GM21528 (cell line): ENCODE results near the gene PPIF.
"Not testable (repeated sequence)": the region's sequence is repeated elsewhere in the genome, so short reads cannot be mapped to it uniquely, and the experiment has no call there.

Experiments
- ATAC-seq: cut with Tn5 transposase; IDR thresholded peaks from one replicate; pipeline ENCODE4 v1.9.1; 2021; ENCODE audit warnings: mild to moderate bottlenecking, moderate library complexity; ENCODE audit not compliant: unreplicated experiment, low FRiP score

PPIF gene

DNA sequence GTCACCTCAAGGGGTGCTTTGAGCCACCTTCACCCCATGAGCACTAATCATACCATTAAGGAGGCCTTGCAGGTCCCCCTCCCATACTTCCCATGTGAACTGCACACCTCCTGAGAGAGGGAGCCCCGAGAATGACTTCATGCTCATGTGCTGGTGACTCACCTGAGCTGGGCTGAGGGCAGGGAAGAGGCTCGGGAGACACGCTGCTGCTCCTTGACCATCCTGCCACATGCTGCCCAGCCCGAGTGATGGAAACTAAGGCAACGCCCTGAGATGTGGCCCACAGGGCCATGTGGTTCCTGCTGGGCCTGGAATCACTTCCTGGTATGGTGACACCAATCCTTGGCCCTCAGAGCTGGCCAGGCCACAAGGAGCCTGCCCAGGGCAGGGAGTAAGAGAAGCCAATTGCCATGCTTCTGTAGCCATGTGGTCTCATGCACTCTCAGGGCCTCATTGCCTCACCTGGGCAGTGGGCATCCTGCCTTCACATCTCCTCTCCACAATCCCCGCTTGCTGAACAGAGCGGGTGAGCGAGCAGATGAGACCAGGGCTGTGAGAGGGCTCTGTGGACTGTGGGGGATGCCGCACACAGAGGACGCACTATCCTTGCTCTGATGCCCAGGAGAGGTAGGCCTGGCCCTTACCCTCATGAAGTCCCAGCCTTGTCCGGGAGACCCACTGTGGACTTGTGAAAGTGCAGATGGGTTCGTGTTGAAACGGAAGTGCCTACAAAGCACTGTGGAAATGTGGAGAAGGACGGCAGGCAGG is 18.3 kb upstream of the PPIF start:
- no peak for ATAC-seq

- ATAC-seq: no peak
These were observed 17.7 kb upstream of the PPIF start for GRCh38 chr10:79329529-79329928.

- ATAC-seq: no peak
These were observed 16.0 kb upstream of the PPIF start for GRCh38 chr10:79331226-79331625.

DNA sequence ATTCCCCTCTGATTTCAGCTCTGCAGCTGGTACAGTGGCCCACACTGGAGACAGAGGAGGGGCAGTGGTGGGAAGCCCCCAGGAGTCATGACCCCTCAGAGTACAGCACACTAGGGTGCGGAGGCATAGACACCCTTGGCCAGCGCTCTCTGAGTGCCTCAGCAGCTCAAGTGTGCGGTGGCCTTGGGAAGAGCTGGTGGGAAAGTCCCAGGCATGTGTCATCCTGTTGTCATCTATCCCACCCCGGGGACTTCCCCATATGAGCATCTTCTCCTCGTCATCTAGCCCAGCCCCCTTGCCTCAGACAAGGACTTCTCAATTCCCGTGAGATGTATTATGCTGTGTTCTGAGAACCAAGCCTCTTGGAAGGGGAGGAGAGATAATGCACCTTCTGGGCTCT is 15.6 kb upstream of the PPIF start:
- peak; percentile 60 for ATAC-seq

DNA sequence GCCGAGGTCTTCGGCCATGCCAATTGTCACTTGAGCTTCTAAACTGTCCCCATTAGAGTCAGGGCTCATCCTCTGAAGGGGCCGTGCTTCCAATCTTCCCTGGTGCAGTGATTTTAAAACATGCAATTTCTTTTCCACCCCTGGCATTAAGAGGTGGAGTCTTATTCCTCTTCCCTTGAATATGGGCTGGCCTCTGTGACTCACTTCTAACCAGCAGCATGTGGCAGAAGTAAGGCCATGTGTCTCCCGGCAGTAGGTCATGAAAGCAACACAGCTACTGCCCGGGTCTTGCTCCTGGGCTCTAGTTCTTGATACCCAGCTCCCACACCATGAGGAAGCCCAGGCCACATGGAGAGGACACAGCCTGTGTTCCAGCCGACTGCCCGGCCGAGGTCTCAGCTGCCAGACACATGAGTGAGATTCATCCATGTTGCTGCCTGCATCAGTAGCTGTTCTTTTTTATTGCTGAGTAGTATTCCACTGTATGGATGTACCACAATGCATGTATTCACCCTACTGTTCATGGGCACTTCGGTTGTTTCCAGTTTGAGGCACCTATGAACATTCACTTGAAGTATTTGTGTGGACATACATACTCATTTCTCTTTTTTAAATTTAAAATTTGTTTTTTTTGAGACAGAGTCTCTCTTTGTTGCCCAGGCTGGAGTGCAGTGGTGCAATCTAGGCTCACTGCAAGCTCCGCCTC is 14.5 kb upstream of the PPIF start:
- not testable (repeated sequence) for ATAC-seq

GRCh38 chr10:79333513-79333912 is 13.8 kb upstream of the PPIF start:
- ATAC-seq: no peak

GRCh38 chr10:79334573-79334972 is 12.7 kb upstream of the PPIF start:
- no peak for ATAC-seq

DNA sequence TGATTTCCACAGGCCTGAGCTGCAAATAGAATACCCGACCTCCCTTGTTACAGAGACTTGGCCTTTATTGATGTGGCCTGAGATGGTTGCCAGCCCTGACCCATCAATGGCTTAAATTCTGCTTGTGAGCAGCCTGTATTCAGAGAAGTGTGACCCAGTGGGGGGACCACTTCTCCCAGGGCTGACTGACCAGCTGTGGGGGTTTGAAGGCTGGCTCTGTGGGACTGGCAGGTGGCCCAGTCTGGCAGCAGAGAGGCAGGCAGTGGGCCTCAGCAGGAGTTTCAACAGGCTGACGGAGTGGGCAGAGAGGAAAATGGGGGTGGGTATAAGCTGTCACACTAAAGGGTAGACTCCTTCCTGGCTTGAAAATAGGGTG is 12.2 kb upstream of the PPIF start:
- no peak for ATAC-seq

GRCh38 chr10:79335470-79336235 is 11.6 kb upstream of the PPIF start:
- ATAC-seq: no peak

DNA sequence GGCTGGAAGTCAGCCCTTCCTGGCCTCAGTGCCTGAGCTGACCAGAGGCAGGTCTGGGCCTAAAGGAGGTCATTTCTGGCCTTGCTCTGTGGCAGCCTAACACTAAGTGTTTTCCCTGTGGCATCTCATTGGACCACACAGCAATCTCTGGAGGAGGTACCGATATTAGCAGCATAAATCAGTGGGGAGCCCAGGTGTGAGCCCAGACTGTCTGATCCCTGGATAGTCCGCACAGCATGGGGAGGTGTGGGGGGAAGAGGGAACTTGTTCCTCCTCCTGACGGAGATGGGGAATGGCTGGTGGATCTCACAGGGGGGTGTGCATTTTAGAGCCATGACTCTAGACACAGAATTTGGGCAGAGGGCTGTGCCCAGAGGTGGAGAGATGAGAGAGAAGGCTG is 11.0 kb upstream of the PPIF start:
- no peak for ATAC-seq

DNA sequence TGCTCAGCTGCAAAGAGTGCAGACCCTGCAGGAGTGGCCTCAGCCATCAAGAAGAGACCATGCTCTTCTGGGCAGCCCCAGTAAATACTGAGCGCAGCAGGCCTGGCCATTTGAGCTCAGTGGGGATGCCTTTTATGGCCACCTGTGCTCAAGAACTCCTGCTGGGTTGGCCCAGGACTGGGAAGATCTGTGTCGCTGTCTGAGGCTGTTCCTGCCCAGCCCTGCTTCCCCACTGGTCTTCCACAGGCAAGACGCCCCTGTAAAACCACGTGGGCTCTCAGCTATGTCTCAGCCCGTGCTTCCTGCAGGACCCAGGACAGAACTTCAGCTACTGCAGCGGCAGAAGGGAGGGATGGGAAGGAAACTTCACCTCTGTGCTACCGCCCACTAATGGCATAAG is 10.5 kb upstream of the PPIF start:
- ATAC-seq: no peak

GRCh38 chr10:79337783-79338469 is 9.3 kb upstream of the PPIF start:
- ATAC-seq: not testable (repeated sequence)

- no peak for ATAC-seq
These were observed 8.0 kb upstream of the PPIF start for GRCh38 chr10:79339266-79339665.

DNA sequence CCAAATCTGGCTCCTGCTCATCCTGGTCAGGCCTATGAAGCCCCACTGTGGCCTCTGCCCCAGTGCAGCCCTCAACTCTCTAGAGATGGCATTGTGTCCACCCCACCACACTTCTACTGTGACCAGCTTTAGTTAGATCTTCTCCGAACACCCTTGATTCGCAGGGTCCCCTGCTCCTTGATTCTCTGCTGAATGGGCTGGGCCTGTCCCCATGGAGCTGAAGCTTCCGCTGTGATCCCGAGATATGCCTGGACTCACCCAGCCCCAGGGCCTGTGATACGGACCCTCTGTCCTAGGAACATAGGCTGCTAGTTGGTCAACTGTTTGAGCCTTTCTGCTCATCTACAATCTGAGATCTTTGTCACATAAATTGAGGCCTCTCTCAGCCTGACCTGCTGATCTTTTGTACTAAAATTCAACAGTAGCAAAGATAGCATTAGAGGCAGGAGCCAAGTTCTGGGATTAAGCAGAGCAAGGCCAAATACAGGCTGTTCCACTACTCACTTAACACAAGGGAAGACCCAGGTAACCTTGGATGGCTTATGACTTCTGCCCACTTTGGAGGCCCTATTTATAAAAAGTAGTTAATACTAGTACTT is 6.5 kb upstream of the PPIF start:
- no peak for ATAC-seq

- no peak for ATAC-seq
These were observed 4.9 kb upstream of the PPIF start for GRCh38 chr10:79342295-79342761.

DNA sequence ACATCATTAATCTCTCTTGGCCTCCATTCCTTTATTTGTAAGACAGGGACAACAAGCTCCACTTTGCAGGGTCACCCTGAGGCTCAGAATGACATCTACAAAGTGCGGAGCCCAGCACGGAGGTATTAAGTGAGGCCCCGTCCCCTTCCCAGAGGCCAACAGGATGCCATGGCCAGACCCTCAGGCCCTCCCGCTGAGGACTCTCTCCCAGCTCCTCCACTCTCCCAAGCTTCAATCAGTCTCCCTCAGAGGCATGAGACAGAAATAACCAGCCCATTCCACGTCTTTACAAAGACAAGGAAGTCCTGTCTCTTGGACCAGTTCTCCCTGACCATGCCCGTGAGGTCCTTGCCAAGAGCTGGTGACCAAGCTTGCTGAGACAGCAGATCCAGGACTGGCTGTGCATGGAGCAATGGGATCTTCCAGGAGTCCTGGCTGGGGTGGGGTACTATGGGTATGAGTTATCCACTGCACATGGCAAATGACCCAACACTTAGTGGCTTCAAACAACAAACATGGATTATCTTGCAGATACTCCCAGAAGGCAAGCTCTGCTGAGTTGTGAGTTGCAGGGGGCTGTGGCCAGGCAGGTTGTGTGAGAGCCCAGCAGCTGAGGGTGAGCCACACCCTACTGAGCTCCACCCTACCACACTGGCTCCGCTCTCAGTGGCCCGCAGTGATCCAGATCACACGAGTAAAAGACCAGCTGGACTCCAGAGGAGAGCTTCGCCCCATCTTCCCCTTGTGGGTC is 4.3 kb upstream of the PPIF start:
- ATAC-seq: no peak

- ATAC-seq: no peak
These were observed 2.6 kb upstream of the PPIF start for GRCh38 chr10:79344502-79345195.

DNA sequence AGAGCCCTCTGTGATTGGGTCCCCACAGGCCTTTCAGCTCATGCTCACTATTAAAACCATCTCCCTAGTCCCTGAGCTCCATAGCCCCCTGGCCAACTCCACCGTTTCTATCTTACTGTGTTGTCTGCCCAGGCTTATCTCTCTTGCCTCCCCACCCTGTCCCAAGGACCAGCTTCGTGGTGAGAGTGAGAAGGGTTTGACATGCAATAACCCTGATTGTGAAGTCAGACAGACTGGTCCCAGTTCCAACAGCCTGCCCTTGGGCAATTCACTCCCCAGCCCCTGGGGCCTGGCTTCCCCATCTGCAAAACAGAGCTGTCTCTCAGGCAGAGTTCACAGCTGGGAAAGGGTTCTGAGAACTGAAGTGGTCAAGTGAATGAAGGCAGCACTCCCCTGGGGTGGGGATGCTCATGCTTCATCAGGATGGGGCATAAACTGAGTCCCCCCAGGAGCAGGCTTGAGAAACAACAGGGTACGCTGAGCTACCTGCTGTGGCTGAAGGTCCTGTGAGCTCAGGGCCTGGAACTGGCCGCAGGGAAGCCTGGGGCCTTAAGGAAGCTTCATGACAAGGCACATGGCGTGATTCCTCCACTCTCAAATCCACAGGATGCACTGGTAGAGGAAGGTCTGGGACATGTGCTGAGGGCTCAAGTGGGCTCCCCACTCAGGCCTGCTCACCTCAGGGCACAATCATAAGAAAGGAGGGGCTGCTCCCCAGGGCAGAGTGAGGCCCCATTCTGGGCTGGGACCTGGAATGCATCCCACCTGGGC is 1.8 kb upstream of the PPIF start:
- no peak for ATAC-seq
